BE2C (cell line): Measurements from ENCODE around the gene CYFIP1.

Experiments
- DNase-seq: peaks from one replicate; pipeline ENCODE4 v3.0.0-alpha.2; 2020
- H3K27me3 ChIP-seq: fragments of 250-450 bp; sonication (Bioruptor Pico); 2 replicates; pipeline ENCODE4 v1.5.1; 2020; ENCODE audit warnings: mild to moderate bottlenecking
- H3K36me3 ChIP-seq: fragments of 250-450 bp; sonication (Bioruptor Pico); 2 replicates; pipeline ENCODE4 v1.5.1; 2020; ENCODE audit warnings: mild to moderate bottlenecking
- H3K4me1 ChIP-seq: fragments of 250-450 bp; sonication (Bioruptor Pico); 2 replicates; pipeline ENCODE4 v1.5.1; 2020
- H3K4me3 ChIP-seq: 2 replicates; pipeline ENCODE4 v1.5.1; 2011; ENCODE audit warnings: low read depth, low read length
- H3K9me3 ChIP-seq: fragments of 250-450 bp; sonication (Bioruptor Pico); 2 replicates; pipeline ENCODE4 v1.5.1; 2020
- TF ChIP-seq, protein P1 (sequence below): IDR thresholded peaks from 2 replicates; pipeline ENCODE4 v1.5.1; 2012; ENCODE audit warnings: mild to moderate bottlenecking, low read depth, low read length

The CYFIP1 gene

GRCh38 chr15:22912256-22912655, 67.9 kb downstream of the CYFIP1 start:
- no peaks in the 10 kb centered on the region for H3K9me3 ChIP-seq
- TF ChIP-seq, protein P1, sequence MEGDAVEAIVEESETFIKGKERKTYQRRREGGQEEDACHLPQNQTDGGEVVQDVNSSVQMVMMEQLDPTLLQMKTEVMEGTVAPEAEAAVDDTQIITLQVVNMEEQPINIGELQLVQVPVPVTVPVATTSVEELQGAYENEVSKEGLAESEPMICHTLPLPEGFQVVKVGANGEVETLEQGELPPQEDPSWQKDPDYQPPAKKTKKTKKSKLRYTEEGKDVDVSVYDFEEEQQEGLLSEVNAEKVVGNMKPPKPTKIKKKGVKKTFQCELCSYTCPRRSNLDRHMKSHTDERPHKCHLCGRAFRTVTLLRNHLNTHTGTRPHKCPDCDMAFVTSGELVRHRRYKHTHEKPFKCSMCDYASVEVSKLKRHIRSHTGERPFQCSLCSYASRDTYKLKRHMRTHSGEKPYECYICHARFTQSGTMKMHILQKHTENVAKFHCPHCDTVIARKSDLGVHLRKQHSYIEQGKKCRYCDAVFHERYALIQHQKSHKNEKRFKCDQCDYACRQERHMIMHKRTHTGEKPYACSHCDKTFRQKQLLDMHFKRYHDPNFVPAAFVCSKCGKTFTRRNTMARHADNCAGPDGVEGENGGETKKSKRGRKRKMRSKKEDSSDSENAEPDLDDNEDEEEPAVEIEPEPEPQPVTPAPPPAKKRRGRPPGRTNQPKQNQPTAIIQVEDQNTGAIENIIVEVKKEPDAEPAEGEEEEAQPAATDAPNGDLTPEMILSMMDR, result no peak
- H3K4me3 ChIP-seq, result no peak overlapping the region
- peaks cover 35% of the 10 kb centered on the region for H3K36me3 ChIP-seq
- no peaks in the 10 kb centered on the region for H3K4me1 ChIP-seq
- no peaks in the 10 kb centered on the region for H3K27me3 ChIP-seq
- DNase-seq, result no peak

GRCh38 chr15:22911306-22911705, 68.9 kb downstream of the CYFIP1 start:
- no peak for DNase-seq
- Histone ChIP-seq H3K9me3 (no peaks in the 10 kb centered on the region), H3K4me3 (no peak overlapping the region), H3K36me3 (peaks cover 37% of the 10 kb centered on the region), H3K27me3 (no peaks in the 10 kb centered on the region), H3K4me1 (no peaks in the 10 kb centered on the region)
- TF ChIP-seq, protein P1, result no peak

GRCh38 chr15:22908830-22909229, 71.3 kb downstream of the CYFIP1 start:
- H3K36me3 ChIP-seq, result peaks cover 37% of the 10 kb centered on the region
- TF ChIP-seq, protein P1, result no peak
- DNase-seq, result no peak

DNA sequence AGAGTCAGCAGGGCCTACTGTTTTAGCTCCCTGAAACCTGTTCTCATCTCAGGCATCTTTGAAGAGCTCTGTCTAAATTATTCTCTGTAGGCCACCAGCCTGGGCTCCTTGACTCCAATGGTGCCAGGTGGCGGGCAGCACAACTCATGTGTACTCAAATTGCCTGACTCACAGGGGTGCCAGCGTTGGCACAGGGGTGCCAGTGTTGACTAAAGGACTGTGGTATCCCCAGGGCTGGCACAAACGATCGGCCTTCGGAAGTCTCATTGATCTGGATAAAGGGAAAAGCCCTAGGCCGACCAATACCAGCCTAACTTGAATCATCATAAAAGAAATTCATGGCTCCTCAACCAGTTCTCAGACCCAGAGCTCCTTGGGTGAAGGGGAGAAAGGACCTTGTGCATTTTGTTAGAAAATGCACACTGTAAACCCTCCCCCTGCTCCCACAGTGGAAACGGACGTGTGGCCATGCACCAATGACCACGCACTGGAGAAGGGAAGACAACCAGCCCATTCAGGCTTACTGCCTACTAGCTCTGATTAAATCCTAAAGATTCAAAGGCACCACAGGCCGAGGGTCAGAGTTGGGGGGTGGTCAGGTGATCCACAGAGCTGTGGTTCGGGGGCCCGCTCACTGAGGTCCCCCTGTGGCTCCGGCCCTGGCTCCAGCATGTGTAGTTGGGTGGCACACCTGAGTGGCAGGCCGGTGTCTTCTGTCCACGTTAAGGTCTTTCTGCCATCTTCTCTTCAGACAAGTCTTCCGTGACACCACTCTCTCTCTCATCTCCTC, 72.8 kb downstream of the CYFIP1 start:
- no peak for DNase-seq
- TF ChIP-seq, protein P1, result no peak
- no peak overlapping the region for H3K4me3 ChIP-seq
- peaks cover 49% of the 10 kb centered on the region for H3K36me3 ChIP-seq
- H3K27me3 ChIP-seq, result no peaks in the 10 kb centered on the region
- no peaks in the 10 kb centered on the region for H3K4me1 ChIP-seq
- no peaks in the 10 kb centered on the region for H3K9me3 ChIP-seq

More at GRCh38 chr15:22908830-22909229, 71.3 kb downstream of the CYFIP1 start:
- H3K4me1 ChIP-seq, result no peaks in the 10 kb centered on the region
- no peak overlapping the region for H3K4me3 ChIP-seq
- no peaks in the 10 kb centered on the region for H3K9me3 ChIP-seq
- H3K27me3 ChIP-seq, result no peaks in the 10 kb centered on the region

- no peak for DNase-seq
- no peaks in the 10 kb centered on the region for H3K27me3 ChIP-seq
- no peaks in the 10 kb centered on the region for H3K4me1 ChIP-seq
- TF ChIP-seq, protein P1, result no peak
- no peaks in the 10 kb centered on the region for H3K9me3 ChIP-seq
- H3K36me3 ChIP-seq, result peaks cover 37% of the 10 kb centered on the region
- no peak overlapping the region for H3K4me3 ChIP-seq
Measured at GRCh38 chr15:22904736-22905135, 75.4 kb downstream of the CYFIP1 start.

DNA sequence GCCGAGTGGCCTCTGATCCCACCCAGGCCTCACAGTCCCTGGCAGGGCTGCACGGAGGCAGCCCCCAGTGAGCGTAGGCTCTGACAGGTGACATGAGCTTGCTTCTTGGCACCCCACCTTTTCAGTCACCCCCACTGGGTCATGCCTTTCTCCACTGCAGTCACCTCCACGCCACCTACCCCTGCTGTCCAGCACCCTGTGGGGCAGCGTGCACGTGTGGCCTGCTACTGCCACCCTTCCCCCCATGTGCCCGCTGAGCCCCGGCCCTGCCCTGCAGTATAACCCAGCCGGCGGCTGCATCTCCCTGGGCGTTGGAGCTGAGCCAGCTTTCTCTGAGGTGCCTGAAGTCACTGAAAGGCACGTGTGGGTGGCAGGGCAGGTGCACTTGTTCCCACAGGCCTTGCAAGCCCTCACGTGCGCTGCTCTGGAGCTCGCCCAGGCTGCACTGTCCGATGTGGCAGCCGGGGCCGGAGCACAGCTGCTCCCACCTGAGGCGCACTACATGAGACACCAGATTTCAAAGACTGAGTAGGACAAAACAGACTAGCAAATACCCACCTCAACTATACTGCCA, 76.1 kb downstream of the CYFIP1 start:
- Histone ChIP-seq H3K4me3 (no peak overlapping the region), H3K36me3 (peaks cover 40% of the 10 kb centered on the region), H3K9me3 (no peaks in the 10 kb centered on the region), H3K4me1 (no peaks in the 10 kb centered on the region), H3K27me3 (no peaks in the 10 kb centered on the region)
- peak; percentile 29 for DNase-seq
- TF ChIP-seq, protein P1, result no peak
